ENCODE results near the gene CNTNAP5. TPM values are rescaled to one million over a fixed set of nuclear protein-coding genes. Genes with fewer than 3 reads are reported as not detected.

CNTNAP5 gene
- total RNA-seq, 1 donor from 2014 or later = 0.10 TPM

DNA sequence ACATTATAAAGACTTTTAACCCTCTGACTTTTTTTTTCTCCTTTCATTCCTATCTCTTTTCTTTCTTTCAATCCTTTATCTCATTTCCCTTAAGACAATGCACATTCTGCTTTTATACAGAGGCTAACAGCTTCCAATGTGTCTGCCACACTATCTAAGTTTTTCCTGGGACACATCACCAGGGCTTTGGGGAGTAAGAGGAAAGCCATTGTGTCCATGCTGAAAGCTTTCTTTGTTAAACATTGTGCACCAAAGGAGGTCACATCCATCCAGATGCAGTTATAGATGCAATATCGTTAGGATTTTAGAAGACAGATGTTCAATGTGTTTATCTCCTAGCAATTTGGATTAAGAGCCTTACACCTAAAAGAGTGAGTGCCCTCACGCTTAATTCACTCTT lies 534.1 kb downstream of the CNTNAP5 start:
- no peak for DNase-seq

DNA sequence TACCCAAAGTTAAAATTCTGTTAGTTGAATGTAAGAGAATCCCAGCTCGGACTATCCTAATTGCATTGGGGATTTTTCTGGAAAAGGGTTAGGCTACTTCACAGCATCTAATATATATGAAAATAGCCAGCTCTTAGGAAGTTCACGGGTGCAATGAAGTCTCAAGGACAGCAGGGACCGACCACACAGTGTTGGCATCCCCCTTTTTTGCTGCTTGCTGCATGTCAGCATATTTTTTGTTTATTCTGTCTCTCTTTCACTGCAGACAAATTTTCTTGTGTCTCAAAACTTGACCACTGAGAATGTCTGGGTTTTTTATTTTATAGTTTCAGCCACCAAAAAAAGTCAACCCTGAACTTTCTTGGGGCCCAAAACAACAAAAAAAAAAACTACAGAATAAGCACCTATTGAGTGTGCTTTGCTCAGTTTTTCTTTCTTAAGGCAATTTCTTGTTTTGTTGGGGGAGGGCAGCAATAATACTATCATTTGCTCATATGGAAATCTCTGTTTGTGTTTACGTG lies 535.6 kb downstream of the CNTNAP5 start:
- DNase-seq = no peak

GRCh38 chr2:124561486-124561885 lies 536.4 kb downstream of the CNTNAP5 start:
- no peak for DNase-seq

DNA sequence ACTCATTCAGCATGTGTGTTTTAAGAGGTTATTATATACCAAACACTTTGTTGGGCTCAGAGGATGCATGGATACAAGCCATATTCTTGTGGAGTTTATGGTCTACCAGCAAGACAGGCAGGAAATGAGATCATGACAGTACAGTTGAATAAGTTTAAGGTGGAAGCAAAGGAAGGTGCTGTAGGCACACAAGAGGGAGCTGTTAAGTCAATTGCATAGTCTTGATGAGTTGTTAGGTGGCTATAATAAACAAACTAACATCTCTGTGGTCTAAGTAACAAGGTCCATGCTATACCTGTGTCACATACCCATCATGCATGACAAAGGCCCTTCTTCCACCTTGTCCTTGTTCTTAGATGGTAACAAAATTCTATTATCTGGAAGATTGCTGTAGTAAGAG lies 538.3 kb downstream of the CNTNAP5 start:
- DNase-seq = no peak

GRCh38 chr2:124566518-124566970 lies 541.5 kb downstream of the CNTNAP5 start:
- no peak for DNase-seq

DNA sequence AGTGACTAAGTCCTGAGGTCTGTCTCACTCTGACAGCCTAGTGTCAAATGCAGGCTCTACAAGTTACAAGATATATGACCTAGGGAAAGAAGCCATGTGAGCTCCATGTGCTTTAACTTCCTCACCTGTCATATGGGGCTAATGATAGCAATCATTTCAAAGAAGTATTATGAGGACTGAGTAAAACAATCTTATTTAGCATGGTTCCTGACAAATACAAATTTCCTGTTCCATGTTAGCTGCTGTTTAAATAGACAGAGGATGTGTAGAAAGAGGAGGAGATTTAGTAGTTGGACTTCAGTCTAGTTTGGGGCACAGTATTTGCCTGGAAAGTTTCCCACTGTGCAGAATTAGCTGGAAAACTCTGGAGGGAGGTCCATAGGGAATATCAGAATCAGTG lies 545.8 kb downstream of the CNTNAP5 start:
- no peak for DNase-seq

GRCh38 chr2:124571836-124572235 lies 546.7 kb downstream of the CNTNAP5 start:
- DNase-seq = no peak

- no peak for DNase-seq
Measured at GRCh38 chr2:124572934-124573634, 548.0 kb downstream of the CNTNAP5 start.

DNA sequence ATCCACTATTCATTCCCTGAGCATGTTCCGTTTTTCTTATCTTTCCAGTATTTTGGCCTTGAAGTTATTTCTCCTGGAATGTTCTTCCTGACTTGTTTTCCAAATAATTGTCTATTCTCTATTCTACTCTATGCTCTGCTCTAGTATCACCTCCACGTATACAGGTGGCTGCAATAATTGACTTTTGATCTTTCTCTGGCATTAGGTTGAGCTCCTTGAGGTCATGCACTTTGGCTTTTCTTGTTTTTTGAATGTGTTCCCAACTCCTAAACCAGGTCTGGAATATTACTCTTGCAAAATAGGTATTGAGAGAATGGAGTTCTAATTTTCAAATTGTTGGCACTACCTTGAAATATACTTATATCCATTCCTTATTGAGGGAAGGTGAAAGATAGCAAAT lies 550.4 kb downstream of the CNTNAP5 start:
- DNase-seq = no peak

- no peak for DNase-seq
Measured at GRCh38 chr2:124580263-124580662, 555.2 kb downstream of the CNTNAP5 start.

DNA sequence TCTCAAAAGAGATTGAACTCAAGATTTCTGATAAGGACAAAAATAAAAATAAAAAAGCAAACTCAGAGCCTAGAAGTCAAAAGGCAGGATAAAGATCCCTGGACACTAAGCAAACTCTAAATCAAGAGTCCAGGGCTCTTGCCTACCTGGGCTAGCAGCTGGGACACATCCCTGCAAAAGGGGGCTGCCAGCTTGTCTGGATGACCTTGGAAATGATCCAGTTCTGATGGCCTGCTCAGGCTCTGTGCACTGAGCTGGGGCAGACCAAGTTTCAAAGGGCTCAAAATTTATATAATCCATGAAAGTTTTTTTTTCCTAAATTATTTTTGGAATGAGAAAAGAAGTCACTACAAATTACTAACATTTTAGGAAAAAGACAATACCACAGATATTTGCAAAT lies 557.3 kb downstream of the CNTNAP5 start:
- DNase-seq = no peak

- no peak for DNase-seq
Measured at GRCh38 chr2:124584615-124585014, 559.5 kb downstream of the CNTNAP5 start.

DNA sequence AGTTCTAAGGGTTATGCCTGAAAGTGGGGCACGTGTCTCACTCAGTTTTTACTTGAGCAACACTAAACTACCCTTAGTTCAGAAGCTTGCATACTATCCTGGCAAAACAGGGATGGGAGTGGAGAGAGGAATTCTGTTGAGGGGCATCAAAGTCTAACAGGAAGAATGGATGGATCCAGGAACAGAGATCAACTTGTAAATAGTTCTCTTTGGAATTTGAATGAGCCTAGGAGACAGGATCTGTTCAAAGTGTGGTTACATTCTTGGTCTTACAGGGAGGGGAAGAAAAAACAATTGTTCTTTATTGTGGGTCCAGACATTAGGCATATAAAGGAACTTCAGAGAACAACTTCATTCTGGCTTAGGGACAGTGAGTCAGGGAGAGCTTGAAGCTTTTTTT lies 560.2 kb downstream of the CNTNAP5 start:
- DNase-seq = no peak

DNA sequence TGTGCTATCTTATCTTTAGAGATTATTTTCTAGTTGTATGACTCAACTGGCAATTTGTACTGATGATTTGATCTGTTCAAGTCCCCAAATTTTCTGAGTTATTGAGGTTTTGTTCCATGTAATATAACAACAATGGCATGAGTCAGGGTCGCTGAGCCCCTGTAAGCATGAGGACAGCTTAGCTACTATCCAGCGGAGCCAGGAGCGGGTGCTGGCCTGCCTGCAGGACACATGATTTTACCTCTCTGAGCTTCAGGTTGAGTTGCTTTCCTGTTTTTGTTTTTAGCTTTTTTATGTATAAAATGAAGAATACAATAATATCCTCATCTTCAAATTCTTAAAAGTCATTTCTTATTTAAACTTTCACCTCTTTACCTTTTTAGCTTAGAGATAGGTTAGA lies 561.1 kb downstream of the CNTNAP5 start:
- DNase-seq = no peak

DNA sequence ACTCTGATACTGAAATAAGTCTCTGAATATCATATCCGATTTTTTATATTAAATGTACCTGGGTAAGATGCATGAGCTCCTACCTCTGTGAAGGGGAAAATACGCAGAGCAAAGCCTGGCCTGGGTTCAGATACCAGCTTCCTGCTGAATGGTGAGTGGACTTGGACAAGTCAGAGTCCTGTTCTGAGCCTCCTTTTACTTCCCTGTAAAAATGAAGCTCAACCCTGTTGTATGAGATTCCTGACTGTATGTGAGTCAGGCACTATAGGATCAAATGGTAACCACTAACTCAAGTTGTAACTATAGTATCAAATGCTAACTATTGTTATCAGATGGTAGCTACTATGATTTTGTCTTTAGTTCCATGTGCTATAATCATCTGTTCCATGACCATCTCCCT lies 561.7 kb downstream of the CNTNAP5 start:
- DNase-seq = no peak

GRCh38 chr2:124589971-124590370 lies 564.9 kb downstream of the CNTNAP5 start:
- DNase-seq = no peak

- DNase-seq = no peak
Measured at GRCh38 chr2:124602759-124603158, 577.7 kb downstream of the CNTNAP5 start.

- no peak for DNase-seq
Measured at GRCh38 chr2:124604940-124605339, 579.9 kb downstream of the CNTNAP5 start.

- no peak for DNase-seq
Measured at GRCh38 chr2:124607679-124608078, 582.6 kb downstream of the CNTNAP5 start.

DNA sequence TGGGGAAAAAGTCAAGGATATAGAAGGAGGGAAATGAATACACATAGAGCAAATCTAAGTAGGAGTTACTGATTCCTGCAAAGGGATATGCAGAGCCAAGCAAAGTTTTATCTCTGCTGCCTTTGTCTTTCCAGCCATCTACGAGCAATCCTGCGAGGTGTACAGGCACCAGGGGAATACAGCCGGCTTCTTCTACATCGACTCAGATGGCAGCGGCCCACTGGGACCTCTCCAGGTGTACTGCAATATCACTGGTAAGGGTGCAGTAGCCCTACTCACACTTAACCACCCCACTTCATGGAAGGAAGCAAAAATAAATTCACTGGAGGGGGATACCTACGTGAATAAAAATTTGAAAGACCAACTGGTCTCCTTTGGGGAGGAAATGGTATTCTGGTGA lies 584.6 kb downstream of the CNTNAP5 start:
- no peak for DNase-seq

DNA sequence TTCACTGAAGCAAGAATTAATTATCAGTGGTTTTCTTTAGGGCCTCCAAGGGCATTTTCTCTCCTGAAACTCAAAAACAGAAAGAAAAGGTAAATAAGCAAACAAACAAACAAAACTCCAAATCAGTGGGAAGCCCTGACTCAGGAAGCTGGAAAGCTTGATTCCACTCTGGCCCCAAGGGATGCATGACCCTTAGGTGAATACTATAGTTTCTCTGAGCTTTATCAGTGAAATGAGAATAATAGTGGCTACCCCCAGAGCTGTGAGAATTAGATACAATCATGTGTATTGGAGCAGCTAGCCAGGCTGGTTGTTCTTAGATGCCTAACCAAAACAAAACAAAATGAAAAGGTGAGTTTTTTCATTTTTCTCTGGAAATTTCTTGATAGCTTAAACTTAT lies 585.1 kb downstream of the CNTNAP5 start:
- no peak for DNase-seq

DNA sequence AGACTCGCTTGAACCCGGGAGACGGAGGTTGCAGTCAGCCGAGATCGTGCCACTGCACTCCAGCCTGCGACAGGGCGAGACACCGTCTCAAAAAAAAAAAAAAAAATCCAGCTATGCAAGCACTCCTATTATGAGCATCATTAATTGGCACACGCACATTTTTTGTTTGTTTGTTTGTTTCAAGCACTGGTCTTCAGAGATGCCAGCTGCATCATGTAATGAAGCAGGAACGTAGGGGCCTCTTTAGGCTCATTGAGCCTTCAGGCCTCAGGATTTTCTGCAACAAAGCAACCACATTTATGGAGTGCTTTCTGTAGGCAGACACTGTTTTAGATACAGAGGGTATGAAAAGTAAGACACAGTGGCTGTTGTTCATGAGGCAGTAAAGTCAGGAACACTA lies 585.8 kb downstream of the CNTNAP5 start:
- no peak for DNase-seq

GRCh38 chr2:124623560-124623959 lies 598.5 kb downstream of the CNTNAP5 start:
- no peak for DNase-seq

DNA sequence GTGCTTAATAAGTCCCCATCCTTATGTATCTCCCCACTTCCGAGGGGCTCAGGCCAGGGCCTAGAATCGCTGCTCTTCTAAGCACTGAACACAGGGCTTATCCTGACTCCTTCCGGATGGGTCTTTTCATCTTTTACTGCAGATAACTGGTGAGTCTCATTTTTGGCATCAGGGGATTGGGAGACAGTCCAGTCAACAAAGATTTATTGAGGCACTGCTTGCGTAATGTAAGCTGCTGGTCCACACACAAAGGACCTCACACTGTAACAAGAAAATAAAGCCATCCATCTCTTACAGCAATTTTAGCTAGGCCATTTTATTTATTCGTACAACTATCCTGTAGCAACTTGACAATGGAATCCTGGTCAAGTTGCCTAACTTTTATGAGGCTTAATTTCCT lies 600.5 kb downstream of the CNTNAP5 start:
- no peak for DNase-seq

- no peak for DNase-seq
Measured at GRCh38 chr2:124626993-124627392, 601.9 kb downstream of the CNTNAP5 start.

Measured in skin of body (tissue), 2 donors.